IPS-11a (cell line): ENCODE data around the gene SPIRE2.

Experiments
- H3K4me3 ChIP-seq: one replicate; pipeline ENCODE4 v1.5.1; 2013; ENCODE audit warnings: low read depth, low read length, control low read depth

The SPIRE2 gene

DNA sequence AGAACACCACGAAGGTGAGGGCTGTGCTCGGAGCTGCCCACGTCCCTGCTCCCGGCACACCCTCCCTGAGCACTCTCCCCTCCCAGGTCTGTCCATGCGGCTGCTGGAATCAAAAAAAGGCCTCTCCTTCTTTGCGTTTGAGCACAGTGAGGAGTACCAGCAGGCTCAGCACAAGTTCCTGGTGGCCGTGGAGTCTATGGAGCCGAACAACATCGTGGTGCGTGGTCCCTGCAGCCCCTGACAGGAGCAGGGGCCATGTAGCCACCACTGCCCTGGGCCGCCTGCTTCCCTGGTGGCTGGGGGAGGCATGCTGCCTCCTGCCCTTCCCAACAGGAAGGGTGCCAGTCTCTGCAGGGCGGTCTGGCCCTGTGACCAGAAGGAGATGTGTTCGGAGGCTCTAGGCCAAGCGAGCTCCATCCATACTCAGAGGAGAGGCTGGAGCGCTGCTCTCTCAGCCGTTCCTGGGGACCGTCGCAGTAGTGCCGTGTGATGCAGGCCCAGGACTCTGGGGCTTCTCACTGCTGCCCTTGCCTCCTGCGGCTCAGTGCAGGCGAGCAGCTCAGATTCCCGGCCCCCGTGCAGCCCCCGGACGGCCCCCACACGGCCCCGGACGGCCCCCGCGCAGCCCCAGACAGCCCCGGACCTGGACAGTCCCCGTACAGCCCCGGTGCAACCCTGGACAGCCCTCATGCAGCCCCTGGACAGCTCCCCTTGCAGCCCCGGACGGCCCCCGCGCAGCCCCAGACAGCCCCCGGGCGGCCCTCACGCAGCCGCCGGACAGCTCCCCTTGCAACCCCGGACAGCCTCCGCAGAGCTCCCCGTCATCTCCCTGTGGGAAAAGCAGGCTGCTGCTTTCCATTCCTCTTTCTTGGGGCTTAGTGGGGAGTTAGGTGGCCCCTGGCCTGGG is 65.6 kb downstream of the SPIRE2 start:
- H3K4me3 ChIP-seq, result no peak overlapping the region

DNA sequence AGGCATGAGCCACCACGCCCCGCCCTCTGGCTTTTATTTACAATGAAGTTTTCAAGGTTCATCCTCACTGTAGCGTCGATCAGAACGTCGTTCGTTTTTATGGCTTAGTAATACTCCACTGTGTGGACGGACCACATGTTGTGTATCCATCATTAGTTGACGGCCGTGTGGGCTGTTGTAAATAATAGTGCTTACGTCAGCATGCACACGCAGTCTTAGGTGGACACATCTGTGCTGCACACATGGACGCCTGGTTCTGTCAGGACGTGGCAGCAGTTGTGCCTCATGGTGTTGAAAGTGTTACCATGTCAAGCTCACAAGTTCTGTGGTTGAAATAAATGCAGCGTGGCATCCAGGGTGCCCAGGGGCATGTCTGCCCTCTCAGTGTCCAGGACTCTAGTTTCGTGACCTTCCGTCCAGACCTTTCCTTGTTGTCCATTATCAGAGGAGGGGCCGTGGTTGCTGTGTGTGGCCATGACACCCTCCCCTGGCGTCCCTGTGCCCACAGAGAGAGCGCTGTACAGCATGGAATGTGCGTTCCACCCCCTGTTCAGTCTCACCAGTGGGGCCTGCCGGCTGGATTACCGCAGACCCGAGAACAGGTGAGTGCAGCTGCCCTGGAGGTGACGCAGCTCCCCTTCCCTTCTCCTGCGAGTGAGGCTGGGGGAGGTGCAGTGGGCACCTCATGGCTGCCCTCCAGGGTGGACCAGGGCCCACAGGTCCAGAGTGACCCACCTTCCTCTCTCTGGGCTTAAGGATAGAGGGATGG is 67.4 kb downstream of the SPIRE2 start:
- no peak overlapping the region for H3K4me3 ChIP-seq

- H3K4me3 ChIP-seq, result no peak overlapping the region
Observed at GRCh38 chr16:89897204-89897603, 68.9 kb downstream of the SPIRE2 start.

DNA sequence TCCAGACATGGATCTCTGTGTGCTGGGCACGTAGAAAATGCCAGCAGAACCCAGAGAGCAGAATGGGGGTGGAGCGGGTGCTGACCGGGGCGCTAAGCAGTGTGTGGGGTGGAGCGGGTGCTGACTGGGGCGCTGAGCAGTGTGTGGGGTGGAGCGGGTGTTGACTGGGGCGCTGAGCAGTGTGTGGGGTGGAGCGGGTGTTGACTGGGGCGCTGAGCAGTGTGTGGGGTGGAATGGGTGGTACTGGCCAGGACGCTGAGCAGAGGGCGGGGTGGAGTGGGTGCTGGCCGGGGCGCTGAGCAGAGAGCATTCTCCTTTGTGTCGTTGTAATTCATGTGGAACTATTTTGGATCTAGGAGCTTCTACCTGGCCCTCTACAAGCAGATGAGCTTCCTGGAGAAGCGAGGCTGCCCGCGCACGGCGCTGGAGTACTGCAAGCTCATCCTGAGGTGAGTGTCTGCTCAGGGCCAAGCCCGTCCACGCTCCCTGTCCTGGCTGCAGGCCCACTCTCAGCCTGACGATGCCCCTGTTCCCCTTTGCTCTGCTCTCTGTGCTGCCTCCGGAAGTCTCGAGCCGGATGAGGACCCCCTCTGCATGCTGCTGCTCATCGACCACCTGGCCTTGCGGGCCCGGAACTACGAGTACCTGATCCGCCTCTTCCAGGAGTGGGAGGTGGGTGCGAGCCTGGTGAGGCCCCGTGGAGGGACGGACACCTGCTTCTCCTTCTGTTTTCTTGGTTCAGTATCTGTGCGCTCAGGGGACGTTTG is 70.1 kb downstream of the SPIRE2 start:
- H3K4me3 ChIP-seq, result no peak overlapping the region

GRCh38 chr16:89899879-89900481 is 71.7 kb downstream of the SPIRE2 start:
- H3K4me3 ChIP-seq, result no peak overlapping the region

DNA sequence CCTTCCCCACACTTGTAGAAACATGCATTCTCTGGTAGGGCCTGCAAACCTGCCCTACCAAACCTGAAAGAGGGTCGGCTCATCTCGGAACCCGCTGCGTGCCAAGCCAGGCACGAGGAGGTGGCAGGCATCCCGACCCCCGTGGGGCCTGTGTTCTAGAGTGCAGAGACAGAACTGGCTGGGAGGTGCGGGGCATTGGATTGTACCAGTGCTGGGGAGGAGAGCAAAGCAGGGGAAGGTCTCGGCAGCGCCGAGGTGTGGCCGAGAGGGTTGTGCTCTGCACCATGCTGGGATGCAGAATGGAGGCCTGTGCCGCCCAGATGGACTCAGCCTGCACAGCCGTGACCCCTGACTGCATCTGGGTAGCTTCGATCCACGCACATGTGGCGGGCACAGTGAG is 72.6 kb downstream of the SPIRE2 start:
- H3K4me3 ChIP-seq, result no peak overlapping the region

- H3K4me3 ChIP-seq, result no peak overlapping the region
Observed at GRCh38 chr16:89902980-89903379, 74.7 kb downstream of the SPIRE2 start.

GRCh38 chr16:89903908-89904515 is 75.7 kb downstream of the SPIRE2 start:
- H3K4me3 ChIP-seq, result no peak overlapping the region

- H3K4me3 ChIP-seq, result no peak overlapping the region
Observed at GRCh38 chr16:89904606-89905510, 76.6 kb downstream of the SPIRE2 start.

DNA sequence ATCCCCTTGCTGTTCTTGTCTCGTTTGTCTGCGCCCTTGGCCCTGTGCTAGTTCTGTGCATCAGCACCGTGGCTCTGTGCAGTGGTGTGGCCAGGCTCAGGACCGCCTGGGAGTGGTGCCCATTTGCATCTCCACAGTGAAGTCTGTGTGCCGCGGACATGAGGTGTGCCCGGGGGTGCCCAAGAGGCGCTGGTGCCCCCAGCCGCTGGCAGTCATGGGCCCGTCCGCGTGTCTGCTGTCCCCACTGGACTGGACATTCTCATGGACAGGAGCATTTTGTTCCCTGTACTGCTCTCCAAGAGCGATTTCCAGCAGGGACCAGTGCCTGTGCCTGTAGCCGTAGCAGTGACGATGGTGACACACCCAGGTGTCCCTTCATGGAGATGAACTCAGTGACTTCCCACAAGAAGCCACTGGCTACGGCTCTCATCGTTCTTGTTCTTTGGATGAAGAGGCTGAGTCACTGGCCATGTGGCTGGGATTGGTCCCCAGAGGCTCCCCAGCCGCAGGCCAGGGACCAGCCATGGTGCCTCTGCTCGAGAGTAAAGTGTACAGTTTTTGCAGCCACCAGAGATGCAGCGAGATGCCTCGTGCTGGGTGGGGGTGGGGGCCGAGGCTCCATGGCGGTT is 77.3 kb downstream of the SPIRE2 start:
- no peak overlapping the region for H3K4me3 ChIP-seq

GRCh38 chr16:89906140-89907025 is 78.1 kb downstream of the SPIRE2 start:
- H3K4me3 ChIP-seq, result no peak overlapping the region

DNA sequence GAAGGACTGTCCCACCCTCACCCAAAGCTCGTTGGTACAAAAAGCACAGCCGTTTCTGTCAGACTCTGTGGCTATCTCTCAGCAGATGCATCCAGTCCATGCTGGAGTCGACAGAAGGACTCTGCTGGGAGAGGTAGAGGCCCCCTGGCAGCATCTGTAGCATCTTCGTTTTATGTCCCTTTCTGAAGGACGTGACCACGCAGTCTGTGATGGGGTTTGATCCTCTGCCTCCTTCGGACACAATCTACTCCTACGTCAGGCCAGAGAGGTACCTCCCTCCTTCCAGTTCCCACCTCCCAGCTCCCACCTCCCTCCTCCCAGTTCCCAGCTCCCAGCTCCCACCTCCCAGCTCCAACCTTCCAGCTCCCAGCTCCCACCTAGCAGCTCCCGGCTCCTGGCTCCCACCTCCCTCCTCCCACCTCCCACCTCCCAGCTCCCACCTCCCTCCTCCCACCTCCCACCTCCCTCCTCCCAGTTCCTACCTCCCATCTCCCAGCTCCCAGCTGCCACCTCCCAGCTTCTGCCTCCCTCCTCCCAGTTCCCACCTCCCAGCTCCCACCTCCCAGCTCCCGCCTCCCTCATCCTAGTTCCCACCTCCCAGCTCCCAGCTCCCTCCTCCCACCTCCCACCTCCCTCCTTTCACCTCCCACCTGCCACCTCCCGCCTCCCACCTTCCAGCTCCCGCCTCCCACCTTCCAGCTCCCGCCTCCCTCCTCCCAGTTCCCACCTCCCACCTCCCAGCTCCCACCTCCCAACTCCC is 79.0 kb downstream of the SPIRE2 start:
- no peak overlapping the region for H3K4me3 ChIP-seq

GRCh38 chr16:89908236-89908635 is 80.0 kb downstream of the SPIRE2 start:
- H3K4me3 ChIP-seq, result no peak overlapping the region

GRCh38 chr16:89909777-89910716 is 81.8 kb downstream of the SPIRE2 start:
- H3K4me3 ChIP-seq, result no peak overlapping the region

- H3K4me3 ChIP-seq, result no peak overlapping the region
Observed at GRCh38 chr16:89910717-89911354, 82.6 kb downstream of the SPIRE2 start.

DNA sequence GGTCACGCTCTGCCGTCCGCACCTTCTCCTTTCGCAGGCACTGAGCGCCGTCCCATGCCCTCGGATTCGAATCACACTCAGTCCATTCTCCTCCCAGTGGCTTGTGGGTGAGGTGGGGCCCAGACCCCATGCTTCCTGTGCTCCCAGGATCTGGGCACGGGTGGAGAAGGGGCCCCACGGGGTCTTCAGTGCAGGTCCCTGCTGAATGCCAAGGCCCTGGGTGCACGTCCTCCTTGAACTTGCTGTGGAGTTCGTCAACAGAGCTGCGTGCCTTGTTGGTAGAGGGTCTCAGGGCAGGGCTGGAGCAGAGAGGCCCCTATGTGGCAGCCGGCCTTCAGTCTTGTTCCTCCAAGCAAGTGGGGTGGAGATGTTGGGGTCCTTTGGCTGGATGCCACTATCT is 83.1 kb downstream of the SPIRE2 start:
- no peak overlapping the region for H3K4me3 ChIP-seq
